Glomerular endothelial cell (primary cell): ENCODE data around the gene KNTC1. TPM values are rescaled to one million over a fixed set of nuclear protein-coding genes. Genes with fewer than 3 reads are reported as not detected.
"Not testable (repeated sequence)": the region's sequence is repeated elsewhere in the genome, so short reads cannot be mapped to it uniquely, and the experiment has no call there.

Experiments
- DNase-seq: peaks from one replicate; pipeline ENCODE4 v3.0.0-alpha.2; 2011; ENCODE audit warnings: low read depth, low spot score; ENCODE audit errors: extremely low read depth
- total RNA-seq: library from RNA; depleted of rRNA; stranded (reverse); fragments of >200 nt; gene quantifications from 2 replicates; pipeline ENCODE4 v1.2.3, GENCODE V29; 2015

Gene KNTC1
- total RNA-seq, 1 donor from 2014 or later, result 20.4 TPM

- DNase-seq, result no peak
Observed at GRCh38 chr12:122614839-122615238, 87.8 kb downstream of the KNTC1 start.

DNA sequence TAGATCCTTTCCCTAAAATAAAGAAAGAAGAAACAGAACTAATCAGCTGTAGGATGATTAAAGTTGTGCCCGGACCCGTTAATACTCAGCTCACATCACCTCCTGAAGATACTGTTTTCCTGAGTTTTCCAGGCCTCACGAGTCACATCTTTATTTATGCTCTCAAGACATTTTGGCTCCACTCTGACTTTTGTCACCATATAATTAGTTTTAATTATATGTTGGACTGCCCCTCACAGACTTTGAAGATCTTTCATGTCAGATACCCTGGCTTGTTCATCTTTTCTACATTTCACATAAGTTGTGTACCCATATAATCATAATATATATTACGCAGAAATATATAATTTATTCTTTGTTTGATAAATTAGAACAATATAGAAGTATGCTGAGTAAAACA, 88.7 kb downstream of the KNTC1 start:
- no peak for DNase-seq

DNA sequence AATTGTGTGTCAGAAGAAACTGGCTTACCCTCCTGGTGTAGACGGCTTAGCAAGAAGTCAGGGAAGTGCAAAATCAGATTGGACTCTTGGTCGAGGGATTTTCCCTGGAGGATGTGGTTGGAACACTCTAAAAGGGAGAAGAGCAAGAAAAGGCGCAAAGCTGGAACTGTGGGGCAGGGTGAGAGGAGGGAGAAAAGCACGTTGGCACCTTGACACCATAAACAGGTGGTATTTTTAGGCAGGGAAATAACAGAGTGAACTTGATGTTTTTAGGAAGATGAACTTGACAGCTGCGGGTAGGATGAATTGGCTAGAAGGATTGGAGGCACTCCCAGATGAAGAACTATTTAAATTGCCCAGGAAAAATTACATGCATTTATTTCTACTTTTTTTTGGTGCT, 108.4 kb downstream of the KNTC1 start:
- no peak for DNase-seq

DNA sequence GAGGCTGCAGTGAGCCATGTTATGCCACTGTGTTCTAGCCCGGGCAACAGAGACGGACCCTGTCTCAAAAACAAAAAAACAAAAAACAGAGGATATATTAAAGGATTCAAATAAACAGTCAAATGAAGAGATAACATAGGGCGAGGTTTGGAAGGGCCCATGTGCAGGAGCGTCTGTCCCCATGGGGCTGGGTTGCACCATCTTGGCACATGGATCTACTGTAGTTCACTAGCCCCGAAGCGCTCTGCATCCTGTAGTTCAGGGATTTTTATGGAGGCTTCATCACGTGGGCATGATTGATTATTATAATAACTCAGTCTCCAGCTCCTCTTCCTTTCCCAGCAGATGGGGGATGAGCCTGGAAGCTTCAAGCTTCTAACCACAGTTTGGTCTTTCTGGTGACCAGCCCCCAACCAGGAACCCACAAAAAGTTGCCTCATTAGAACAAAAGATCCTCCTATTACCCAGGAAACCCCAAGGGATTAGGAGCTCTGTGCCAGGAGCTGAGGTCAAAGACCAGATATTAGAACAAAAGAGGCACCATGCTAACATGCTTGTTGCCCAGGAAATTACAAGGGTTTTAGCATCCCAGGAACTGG, 116.3 kb downstream of the KNTC1 start:
- DNase-seq, result no peak

DNA sequence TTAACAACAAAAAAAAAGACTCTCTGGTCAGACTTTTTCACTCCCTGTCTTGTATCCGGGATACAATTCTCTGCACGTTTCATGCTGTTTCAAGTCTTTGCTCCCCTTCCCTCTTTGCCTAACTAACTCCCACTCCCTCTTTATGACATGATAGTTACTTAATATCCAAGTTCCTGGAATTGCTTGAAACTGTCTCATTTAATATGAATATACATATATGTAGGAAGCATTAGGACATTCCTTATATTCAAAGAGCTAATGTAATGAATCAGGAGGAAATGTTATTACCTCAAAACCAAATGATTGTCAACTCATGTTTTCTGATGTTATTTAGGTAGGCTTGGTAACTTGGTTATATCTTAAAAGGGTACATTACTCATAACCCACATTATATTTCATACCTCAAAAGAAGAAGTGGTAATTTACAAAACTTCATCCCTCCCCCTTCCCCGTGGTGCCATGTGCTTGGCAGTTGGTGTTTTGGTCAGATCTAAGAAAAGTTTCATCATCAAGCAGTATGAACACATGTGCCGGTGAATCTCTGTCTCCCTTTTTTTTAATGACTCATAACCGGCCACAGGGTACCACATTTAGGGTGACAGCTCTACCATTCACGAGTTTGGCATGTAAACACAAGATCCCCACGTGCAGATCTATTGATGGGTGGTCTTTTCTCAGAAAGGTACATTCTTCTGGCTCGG, 119.6 kb downstream of the KNTC1 start:
- no peak for DNase-seq

- DNase-seq, result no peak
Observed at GRCh38 chr12:122651520-122652224, 124.6 kb downstream of the KNTC1 start.

DNA sequence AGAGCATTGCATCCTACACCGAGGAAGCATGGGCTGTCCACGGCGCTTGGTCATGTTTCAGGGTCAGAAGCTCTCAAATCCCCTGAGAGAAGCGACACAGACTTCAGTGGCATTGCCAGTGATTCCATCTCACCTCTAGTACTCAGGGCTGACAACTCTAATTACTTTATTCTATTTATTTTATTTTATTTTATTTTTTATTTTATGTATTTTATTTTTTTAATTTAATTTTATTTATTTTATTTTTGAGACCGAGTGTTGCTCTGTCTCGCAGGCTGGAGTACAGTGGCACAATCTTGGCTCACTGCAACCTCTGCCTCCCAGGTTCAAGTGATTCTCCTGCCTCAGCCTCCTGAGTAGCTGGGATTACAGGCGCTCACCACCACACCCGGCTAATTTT, 126.2 kb downstream of the KNTC1 start:
- DNase-seq, result not testable (repeated sequence)

DNA sequence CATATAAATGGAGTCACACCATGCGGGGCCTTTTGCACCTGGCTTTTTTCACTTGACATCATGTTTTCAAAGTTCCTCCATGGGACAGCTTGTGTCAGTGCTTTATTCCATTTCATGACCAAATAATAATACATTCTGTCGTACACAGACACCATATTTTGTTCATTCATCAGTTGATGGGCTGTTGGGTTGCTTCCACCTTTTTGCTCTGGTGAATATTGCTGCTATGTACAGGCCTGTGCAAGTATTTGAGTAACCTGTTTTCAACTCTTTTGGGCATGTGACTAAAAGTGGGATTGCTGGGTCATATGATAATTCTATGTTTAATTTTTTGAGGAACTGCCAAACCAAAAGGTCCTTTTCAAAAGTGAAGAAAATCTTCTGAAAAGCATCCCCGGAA, 129.2 kb downstream of the KNTC1 start:
- no peak for DNase-seq

GRCh38 chr12:122659579-122659978, 132.5 kb downstream of the KNTC1 start:
- DNase-seq, result no peak

DNA sequence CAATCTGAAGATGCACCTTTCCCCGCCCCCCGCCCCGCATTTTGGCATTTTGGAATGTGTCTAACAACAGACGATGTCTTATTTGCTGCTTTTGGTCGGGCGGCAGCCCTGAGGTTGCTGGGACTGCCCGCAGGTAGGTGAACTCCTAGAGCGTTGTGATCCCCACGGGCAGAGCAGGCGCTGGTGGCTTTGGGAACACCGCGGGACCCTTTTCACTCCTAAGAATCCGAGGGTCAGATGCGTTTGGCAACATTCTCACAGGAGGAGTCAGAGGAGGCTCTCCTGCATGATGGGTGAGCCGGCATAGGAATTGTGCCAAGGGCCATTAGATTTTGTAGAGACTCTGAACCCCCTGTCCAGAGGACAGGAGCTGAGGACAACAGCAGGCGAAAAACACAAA, 134.2 kb downstream of the KNTC1 start:
- DNase-seq, result no peak

DNA sequence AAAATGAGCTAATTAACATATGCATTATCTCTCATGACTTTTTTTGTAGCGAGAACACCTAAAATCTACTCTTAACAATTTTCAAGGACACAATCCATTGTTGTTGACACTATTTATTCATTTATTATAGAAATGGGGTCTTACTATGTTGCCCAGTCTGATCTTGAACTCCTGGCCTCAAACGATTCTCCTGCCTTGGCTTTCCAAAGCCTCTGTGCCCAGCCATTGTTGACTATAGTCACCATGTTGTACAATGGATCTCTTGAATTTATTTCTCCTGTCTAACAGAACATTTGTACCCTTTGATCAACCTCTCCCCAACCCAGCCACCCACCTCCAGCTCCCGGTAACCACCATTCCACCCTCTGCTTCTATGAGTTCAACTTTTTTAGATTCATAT, 134.9 kb downstream of the KNTC1 start:
- DNase-seq, result no peak

DNA sequence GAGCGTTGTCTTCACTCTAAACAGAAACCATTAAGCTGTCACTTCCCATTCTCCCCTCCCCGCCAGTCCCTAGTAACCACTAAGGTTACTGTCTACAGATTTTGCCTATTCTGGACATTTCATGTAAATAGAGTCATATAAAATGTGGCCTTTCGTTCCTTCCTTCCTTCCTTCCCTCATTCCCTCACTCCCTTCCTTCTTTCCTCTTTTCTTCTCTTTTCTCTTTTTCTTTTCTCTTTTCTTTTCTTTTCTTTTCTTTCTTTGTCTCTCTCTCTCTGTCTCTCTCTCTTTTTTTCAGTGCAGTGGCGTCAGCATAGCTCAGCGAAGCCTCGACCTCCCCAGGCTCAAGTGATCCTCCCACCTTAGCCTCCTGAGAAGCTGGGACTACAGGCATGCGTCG, 138.3 kb downstream of the KNTC1 start:
- DNase-seq, result no peak

DNA sequence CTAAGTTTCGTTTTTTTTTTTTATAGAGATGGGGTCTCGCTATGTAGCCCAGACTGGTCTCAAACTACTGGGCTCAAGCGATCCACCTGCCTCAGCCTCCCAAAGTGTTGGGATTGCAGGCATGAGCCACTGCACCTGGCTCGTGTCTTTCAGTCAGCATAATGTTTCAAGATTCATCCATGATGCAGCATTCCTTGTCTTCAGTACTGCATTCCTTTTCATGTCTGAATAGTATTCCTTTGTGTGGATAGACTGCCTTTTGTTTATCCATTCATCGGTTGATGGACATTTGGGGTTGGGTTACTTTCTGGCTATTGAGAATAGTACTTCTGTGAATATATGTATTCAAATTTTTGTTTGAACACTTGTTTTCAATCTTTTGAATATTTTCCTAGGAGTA, 138.7 kb downstream of the KNTC1 start:
- no peak for DNase-seq

GRCh38 chr12:122668268-122668667, 141.2 kb downstream of the KNTC1 start:
- DNase-seq, result no peak

- DNase-seq, result no peak
Observed at GRCh38 chr12:122669397-122670070, 142.5 kb downstream of the KNTC1 start.

DNA sequence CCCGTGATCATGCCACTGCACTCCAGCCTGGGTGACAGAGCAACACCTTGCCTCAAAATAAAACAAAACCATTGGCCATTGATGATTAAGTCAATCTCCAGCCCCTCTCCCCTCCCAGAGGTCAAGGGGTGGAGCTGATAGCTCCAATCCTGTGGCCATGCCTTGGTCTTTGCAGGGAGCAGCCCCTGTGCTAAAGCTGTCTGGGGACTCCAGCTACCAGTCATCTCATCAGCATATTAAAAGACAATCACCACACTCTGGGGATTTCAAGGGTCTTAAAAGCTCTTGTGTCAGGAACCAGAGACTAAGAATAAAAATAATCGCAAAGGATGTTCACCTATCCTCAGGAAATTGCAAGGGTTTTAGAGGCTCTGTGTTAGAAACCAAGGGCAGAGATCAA, 145.5 kb downstream of the KNTC1 start:
- no peak for DNase-seq

Other genes starting within 250 kb of the KNTC1 start
- 61.5 and 85.6 TPM in 2 replicates for gene CLIP1, start 104.6 kb upstream of the KNTC1 start, total RNA-seq
- gene ZCCHC8, start 26.3 kb upstream of the KNTC1 start, total RNA-seq, result 9.6 and 20.8 TPM in 2 replicates
- gene RSRC2, start 313 bp upstream of the KNTC1 start, total RNA-seq, result 31.4 and 42.0 TPM in 2 replicates
- gene HCAR2, start 176.1 kb downstream of the KNTC1 start, total RNA-seq, result not detected in 2 replicates
- not detected in 2 replicates for gene HCAR3, start 189.6 kb downstream of the KNTC1 start, total RNA-seq
- gene HCAR1, start 203.6 kb downstream of the KNTC1 start, total RNA-seq, result 0.15 and 0.18 TPM in 2 replicates
- 33.4 and 34.3 TPM in 2 replicates for gene DENR, start 225.6 kb downstream of the KNTC1 start, total RNA-seq
- 0.15 and 0.23 TPM in 2 replicates for gene CCDC62, start 247.3 kb downstream of the KNTC1 start, total RNA-seq